ENCODE measurements around the gene CCDC69. TPM values are rescaled to one million over a fixed set of nuclear protein-coding genes. Genes with fewer than 3 reads are reported as not detected.

The CCDC69 gene
- total RNA-seq, 2 donors from 2014 or later = 39.1 to 75.3 TPM

GRCh38 chr5:151262532-151262931 lies 38.6 kb upstream of the CCDC69 start:
- peaks cover 0 to 3% of the 10 kb centered on the region in 2 donors for H3K4me1 ChIP-seq (ENCODE audit: control insufficient read depth in 1 of 2, low read depth in 2 of 2)
- DNase-seq (ENCODE audit: low spot score) = no peak
- peaks cover 22% of the 10 kb centered on the region for H3K36me3 ChIP-seq
- no peak overlapping the region for H3K27ac ChIP-seq
- H3K4me3 ChIP-seq = no peak overlapping the region
- no peak for TF ChIP-seq CTCF (IDR thresholded peaks at IDR 0.05)
- ATAC-seq (ENCODE audit: insufficient number of reproducible peaks, low FRiP score, low read depth) = no peak
- H3K9me3 ChIP-seq = no peaks in the 10 kb centered on the region
- no peaks in the 10 kb centered on the region for H3K27me3 ChIP-seq (replicated peaks; ENCODE audit: insufficient read depth)

- H3K36me3 ChIP-seq = peaks cover 12% of the 10 kb centered on the region
- H3K27me3 ChIP-seq (replicated peaks; ENCODE audit: insufficient read depth) = no peaks in the 10 kb centered on the region
- H3K9me3 ChIP-seq = no peaks in the 10 kb centered on the region
- TF ChIP-seq CTCF (IDR thresholded peaks at IDR 0.05) = no peak
- ATAC-seq (ENCODE audit: insufficient number of reproducible peaks, low FRiP score, low read depth) (no peak), DNase-seq (ENCODE audit: low spot score) (no peak)
- H3K4me3 ChIP-seq = no peak overlapping the region
- H3K27ac ChIP-seq = no peak overlapping the region
- peaks cover 3 to 7% of the 10 kb centered on the region in 2 donors for H3K4me1 ChIP-seq (ENCODE audit: control insufficient read depth in 1 of 2, low read depth in 2 of 2)
These were observed 36.0 kb upstream of the CCDC69 start for GRCh38 chr5:151259931-151260330.

GRCh38 chr5:151258816-151259215 lies 34.9 kb upstream of the CCDC69 start:
- TF ChIP-seq CTCF (IDR thresholded peaks at IDR 0.05) = no peak
- Histone ChIP-seq H3K36me3 (peaks cover 12% of the 10 kb centered on the region), H3K27me3 (replicated peaks; ENCODE audit: insufficient read depth) (no peaks in the 10 kb centered on the region), H3K27ac (no peak overlapping the region), H3K4me1 (ENCODE audit: control insufficient read depth in 1 of 2, low read depth in 2 of 2) (peaks cover 8 to 18% of the 10 kb centered on the region in 2 donors), H3K4me3 (no peak overlapping the region), H3K9me3 (no peaks in the 10 kb centered on the region)
- ATAC-seq (ENCODE audit: insufficient number of reproducible peaks, low FRiP score, low read depth) = no peak
- DNase-seq (ENCODE audit: low spot score) = no peak

- Histone ChIP-seq H3K4me3 (no peak overlapping the region), H3K27me3 (replicated peaks; ENCODE audit: insufficient read depth) (no peaks in the 10 kb centered on the region), H3K27ac (no peak overlapping the region), H3K36me3 (peaks cover 12% of the 10 kb centered on the region), H3K9me3 (no peaks in the 10 kb centered on the region), H3K4me1 (ENCODE audit: control insufficient read depth in 1 of 2, low read depth in 2 of 2) (peaks cover 13 to 24% of the 10 kb centered on the region in 2 donors)
- ATAC-seq (ENCODE audit: insufficient number of reproducible peaks, low FRiP score, low read depth) (peak; percentile 14), DNase-seq (ENCODE audit: low spot score) (no peak)
- no peak for TF ChIP-seq CTCF (IDR thresholded peaks at IDR 0.05)
These were observed 34.3 kb upstream of the CCDC69 start for GRCh38 chr5:151258201-151258611.

- H3K27me3 ChIP-seq (replicated peaks; ENCODE audit: insufficient read depth) = no peaks in the 10 kb centered on the region
- no peak overlapping the region for H3K27ac ChIP-seq
- H3K36me3 ChIP-seq = peaks cover 12% of the 10 kb centered on the region
- H3K4me1 ChIP-seq (ENCODE audit: control insufficient read depth in 1 of 2, low read depth in 2 of 2) = peaks cover 13 to 24% of the 10 kb centered on the region in 2 donors
- no peak for ATAC-seq (ENCODE audit: insufficient number of reproducible peaks, low FRiP score, low read depth)
- no peaks in the 10 kb centered on the region for H3K9me3 ChIP-seq
- TF ChIP-seq CTCF (IDR thresholded peaks at IDR 0.05) = no peak
- DNase-seq (ENCODE audit: low spot score) = no peak
- no peak overlapping the region for H3K4me3 ChIP-seq
These were observed 33.9 kb upstream of the CCDC69 start for GRCh38 chr5:151257731-151258181.
